Astrocyte (in vitro differentiated cells and primary cell): ENCODE results near the gene SLC9A9.
"Not testable (repeated sequence)": the region's sequence is repeated elsewhere in the genome, so short reads cannot be mapped to it uniquely, and the experiment has no call there.

ENCODE experiments used
- EZH2 ChIP-seq: IDR thresholded peaks from 2 replicates; pipeline ENCODE4 v1.6.1; 2012; ENCODE audit warnings: mild to moderate bottlenecking, low read length, inconsistent platforms; ENCODE audit not compliant: insufficient read depth
- TF ChIP-seq, protein P1 (sequence below): IDR thresholded peaks from 2 replicates; pipeline ENCODE4 v1.5.1; 2011; ENCODE audit warnings: low read depth, mild to moderate bottlenecking, inconsistent platforms, low read length, moderate library complexity; ENCODE audit not compliant: insufficient read depth

GRCh38 chr3:143279567-143279966 lies 568.7 kb downstream of the SLC9A9 start:
- TF ChIP-seq, protein P1, sequence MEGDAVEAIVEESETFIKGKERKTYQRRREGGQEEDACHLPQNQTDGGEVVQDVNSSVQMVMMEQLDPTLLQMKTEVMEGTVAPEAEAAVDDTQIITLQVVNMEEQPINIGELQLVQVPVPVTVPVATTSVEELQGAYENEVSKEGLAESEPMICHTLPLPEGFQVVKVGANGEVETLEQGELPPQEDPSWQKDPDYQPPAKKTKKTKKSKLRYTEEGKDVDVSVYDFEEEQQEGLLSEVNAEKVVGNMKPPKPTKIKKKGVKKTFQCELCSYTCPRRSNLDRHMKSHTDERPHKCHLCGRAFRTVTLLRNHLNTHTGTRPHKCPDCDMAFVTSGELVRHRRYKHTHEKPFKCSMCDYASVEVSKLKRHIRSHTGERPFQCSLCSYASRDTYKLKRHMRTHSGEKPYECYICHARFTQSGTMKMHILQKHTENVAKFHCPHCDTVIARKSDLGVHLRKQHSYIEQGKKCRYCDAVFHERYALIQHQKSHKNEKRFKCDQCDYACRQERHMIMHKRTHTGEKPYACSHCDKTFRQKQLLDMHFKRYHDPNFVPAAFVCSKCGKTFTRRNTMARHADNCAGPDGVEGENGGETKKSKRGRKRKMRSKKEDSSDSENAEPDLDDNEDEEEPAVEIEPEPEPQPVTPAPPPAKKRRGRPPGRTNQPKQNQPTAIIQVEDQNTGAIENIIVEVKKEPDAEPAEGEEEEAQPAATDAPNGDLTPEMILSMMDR, result not testable (repeated sequence)
- TF ChIP-seq EZH2, result not testable (repeated sequence)
